Measurements from ENCODE around the gene LRP1. TPM values are rescaled to one million over a fixed set of nuclear protein-coding genes. Genes with fewer than 3 reads are reported as not detected.

LRP1 gene
- total RNA-seq, 2 donors from 2014 or later, result 117 to 119 TPM

- peak; percentile 55 to 80 for DNase-seq
Observed at GRCh38 chr12:57146961-57147944, 19.0 kb downstream of the LRP1 start, which contains the start of gene LRP1-AS. Gene LRP1-AS, minus strand, starts transcription at chr12:57147619.

GRCh38 chr12:57148469-57149244 is 20.4 kb downstream of the LRP1 start:
- ATAC-seq, result peak; percentile 55
- intact Hi-C loops (cut with DNase I, micrococcal nuclease), result no loop called here
- peak; percentile 64 to 81 for DNase-seq

More at GRCh38 chr12:57146961-57147944, 19.0 kb downstream of the LRP1 start, which contains the start of gene LRP1-AS:
- intact Hi-C loops (cut with DNase I, micrococcal nuclease), result no loop called here
- peak; percentile 81 for ATAC-seq

GRCh38 chr12:57149245-57149900 is 21.1 kb downstream of the LRP1 start:
- intact Hi-C loops (cut with DNase I, micrococcal nuclease), result no loop called here
- peak; percentile 77 for ATAC-seq

GRCh38 chr12:57150400-57151000 is 22.2 kb downstream of the LRP1 start:
- intact Hi-C loops (cut with DNase I, micrococcal nuclease), result no loop called here
- no peak for ATAC-seq
- DNase-seq, result no peak

More at GRCh38 chr12:57149245-57149900, 21.1 kb downstream of the LRP1 start:
- peak; percentile 61 to 79 for DNase-seq

GRCh38 chr12:57151741-57152630 is 23.7 kb downstream of the LRP1 start:
- no peak for DNase-seq
- intact Hi-C loops (cut with DNase I, micrococcal nuclease), result no loop called here
- ATAC-seq, result no peak

- ATAC-seq, result no peak
- DNase-seq, result no peak
- intact Hi-C loops (cut with DNase I, micrococcal nuclease), result no loop called here
Observed at GRCh38 chr12:57152639-57153038, 24.4 kb downstream of the LRP1 start.

- ATAC-seq, result no peak
- intact Hi-C loops (cut with DNase I, micrococcal nuclease), result no loop called here
- no peak for DNase-seq
Observed at GRCh38 chr12:57153415-57153997, 25.2 kb downstream of the LRP1 start.

- ATAC-seq (no peak), DNase-seq (no peak)
- intact Hi-C loops (cut with DNase I, micrococcal nuclease), result no loop called here
Observed at GRCh38 chr12:57154076-57154475, 25.8 kb downstream of the LRP1 start.

- no peak for ATAC-seq
- intact Hi-C loops (cut with DNase I, micrococcal nuclease), result no loop called here
- DNase-seq, result no peak
Observed at GRCh38 chr12:57154804-57155434, 26.6 kb downstream of the LRP1 start.

GRCh38 chr12:57156701-57157403 is 28.6 kb downstream of the LRP1 start:
- ATAC-seq, result no peak
- intact Hi-C loops (cut with DNase I, micrococcal nuclease), result no loop called here
- no peak for DNase-seq

GRCh38 chr12:57157588-57158173 is 29.4 kb downstream of the LRP1 start:
- intact Hi-C loops (cut with DNase I, micrococcal nuclease), result no loop called here
- DNase-seq, result no peak
- no peak for ATAC-seq

- intact Hi-C loops (cut with DNase I, micrococcal nuclease), result no loop called here
- ATAC-seq (no peak), DNase-seq (no peak)
Observed at GRCh38 chr12:57158186-57158585, 29.9 kb downstream of the LRP1 start.

- DNase-seq, result no peak
- intact Hi-C loops (cut with DNase I, micrococcal nuclease), result no loop called here
- ATAC-seq, result no peak
Observed at GRCh38 chr12:57158665-57159064, 30.4 kb downstream of the LRP1 start.

GRCh38 chr12:57159311-57159710 is 31.0 kb downstream of the LRP1 start:
- no peak for DNase-seq

GRCh38 chr12:57160040-57160439 is 31.8 kb downstream of the LRP1 start:
- intact Hi-C loops (cut with DNase I, micrococcal nuclease), result no loop called here
- no peak for ATAC-seq
- DNase-seq, result no peak

More at GRCh38 chr12:57159311-57159710, 31.0 kb downstream of the LRP1 start:
- intact Hi-C loops (cut with DNase I, micrococcal nuclease), result no loop called here
- no peak for ATAC-seq

- intact Hi-C loops (cut with DNase I, micrococcal nuclease), result no loop called here
- ATAC-seq (no peak), DNase-seq (no peak)
Observed at GRCh38 chr12:57160741-57161140, 32.5 kb downstream of the LRP1 start.

Data from left colon (tissue), 2 donors.